Measurements from ENCODE around the gene PRKCE.
"Not testable (repeated sequence)": the region's sequence is repeated elsewhere in the genome, so short reads cannot be mapped to it uniquely, and the experiment has no call there.

Gene PRKCE

GRCh38 chr2:45700407-45701013 lies 49.0 kb downstream of the PRKCE start:
- no peak for DNase-seq

DNA sequence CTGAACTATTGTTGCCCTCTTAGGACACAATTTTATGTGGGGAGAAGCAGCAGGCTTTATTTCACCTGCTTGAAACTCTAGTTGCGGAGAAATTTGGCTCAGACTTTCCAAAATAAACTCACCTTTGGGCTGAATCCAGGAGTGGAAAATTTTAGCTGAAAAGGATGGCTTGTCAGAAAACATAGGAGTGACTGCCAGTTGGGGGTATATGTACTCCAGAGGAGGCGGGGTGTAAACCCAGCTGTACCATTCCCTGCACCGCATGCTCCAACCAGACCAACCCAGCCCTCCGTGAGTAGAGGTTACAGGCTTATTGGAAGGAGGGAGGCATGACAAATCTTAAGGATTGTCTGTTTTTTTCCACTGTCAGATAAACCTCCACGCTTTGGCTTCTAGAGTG lies 53.8 kb downstream of the PRKCE start:
- DNase-seq, result no peak

DNA sequence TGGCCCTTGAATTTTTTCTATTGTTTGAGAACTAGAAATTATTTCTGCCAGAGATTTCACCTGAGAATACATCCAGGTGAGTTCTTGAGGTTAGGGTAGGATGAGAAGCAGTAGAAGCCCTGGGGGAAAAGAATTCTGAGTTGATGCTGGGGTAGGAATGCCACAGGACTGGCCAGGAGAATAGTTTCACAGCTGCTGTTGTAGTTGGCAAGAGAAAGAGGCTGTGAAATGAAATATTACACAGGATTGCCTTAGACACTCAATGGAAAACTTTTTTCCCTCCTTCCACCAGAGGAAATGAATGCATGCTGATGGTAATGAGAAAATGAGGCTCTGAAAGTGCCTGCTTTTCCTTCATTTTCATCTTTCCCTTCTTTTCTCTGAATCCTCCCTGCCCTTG lies 54.6 kb downstream of the PRKCE start:
- no peak for DNase-seq

GRCh38 chr2:45707006-45707405 lies 55.5 kb downstream of the PRKCE start:
- no peak for DNase-seq

GRCh38 chr2:45707661-45708060 lies 56.2 kb downstream of the PRKCE start:
- DNase-seq, result no peak

GRCh38 chr2:45708501-45708900 lies 57.0 kb downstream of the PRKCE start:
- DNase-seq, result no peak

DNA sequence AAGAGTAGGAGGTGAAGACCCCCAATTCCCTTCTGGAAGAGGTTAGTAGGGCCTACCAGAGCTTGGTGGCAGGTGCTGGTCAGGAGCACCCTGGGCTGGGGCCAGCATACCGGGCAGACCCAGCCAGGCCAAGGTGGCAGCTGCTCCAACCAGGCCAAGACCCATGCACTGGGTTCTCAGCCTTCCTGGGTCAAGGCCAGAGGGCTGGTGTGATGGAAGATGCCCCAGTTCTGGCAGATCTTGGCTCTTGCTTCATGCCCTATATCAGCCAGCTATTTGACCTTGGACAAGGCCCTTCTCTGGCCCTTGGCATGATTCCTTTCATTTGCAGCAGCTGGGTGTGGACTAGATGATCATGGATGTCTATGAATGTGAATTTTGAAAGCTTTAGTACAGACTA lies 57.7 kb downstream of the PRKCE start:
- DNase-seq, result no peak

DNA sequence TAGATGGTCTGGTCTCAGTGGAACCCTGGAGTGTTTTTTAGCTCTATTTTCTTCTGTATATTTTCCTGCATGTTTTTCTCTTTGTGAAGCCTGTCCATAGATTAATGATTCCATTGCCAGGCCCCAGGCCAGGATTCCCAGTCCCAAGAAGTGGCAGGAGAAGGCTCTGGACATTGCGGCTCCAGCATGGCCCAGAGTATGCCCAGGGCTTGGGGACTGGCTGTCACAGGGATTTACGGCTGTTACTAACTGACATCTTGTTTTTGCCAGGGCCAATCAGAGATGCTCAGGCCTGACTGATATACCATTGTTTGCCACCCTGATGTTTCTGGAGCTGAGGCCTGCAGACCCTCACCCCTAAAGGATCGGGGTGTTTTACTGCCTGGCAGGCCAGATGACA lies 59.0 kb downstream of the PRKCE start:
- DNase-seq, result no peak

DNA sequence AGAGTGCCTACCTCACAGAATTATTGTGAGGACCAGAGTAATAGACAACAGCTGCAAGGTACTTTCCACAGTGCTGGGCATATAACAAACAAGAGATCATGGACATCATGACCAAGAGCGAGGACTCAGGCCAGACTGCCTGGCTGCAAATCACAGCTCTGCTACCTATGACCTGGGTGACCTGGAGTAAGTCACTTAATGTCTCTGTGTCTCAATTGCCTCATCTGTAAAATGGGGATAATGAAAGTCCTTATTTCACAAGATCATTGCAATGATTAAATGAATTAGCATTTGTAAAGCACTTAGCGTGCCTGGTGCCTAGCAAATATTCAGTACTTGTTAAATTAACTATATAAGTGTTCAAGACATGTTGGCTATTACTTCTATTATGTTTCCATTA lies 59.7 kb downstream of the PRKCE start:
- no peak for DNase-seq

DNA sequence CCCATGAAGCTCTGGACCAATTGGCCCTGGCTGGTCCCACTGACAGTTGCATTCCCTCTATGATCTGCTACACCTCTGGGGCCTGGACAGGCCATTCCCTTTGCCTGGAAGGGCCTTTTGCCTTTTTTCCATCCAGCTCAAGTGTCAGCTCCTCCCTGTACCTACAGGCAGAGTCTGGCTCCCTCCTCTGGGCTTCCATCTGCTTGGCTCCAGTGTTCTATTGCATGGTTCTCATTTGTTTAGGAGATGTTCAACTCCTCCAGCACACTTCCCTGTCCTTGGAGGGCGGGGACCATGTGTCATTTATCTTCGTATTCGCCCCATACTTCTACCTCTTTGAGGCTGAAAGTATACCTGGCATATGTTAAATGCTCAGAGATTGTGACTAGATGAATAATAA lies 61.1 kb downstream of the PRKCE start:
- DNase-seq, result no peak

DNA sequence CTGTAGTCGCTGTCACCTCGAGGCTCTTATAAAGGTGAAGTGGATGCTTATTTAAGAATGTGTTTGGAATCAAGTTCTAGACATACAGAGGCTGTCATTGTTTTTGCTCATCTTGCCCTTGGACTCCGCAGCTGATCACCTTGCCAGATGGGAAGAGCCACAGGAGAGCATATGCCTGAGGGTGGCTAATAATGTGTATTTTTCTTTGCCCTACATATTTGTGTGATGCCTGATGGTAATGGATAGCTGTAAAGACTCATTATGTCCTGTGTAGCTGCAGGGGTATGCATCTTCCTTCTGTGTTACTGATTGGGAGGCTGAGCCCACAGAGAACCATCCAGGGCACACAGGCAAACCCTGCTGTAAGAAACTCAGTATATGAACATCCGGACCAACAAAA lies 61.7 kb downstream of the PRKCE start:
- DNase-seq, result no peak

- DNase-seq, result no peak
Observed at GRCh38 chr2:45713591-45713990, 62.1 kb downstream of the PRKCE start.

- DNase-seq, result no peak
Observed at GRCh38 chr2:45714679-45715078, 63.2 kb downstream of the PRKCE start.

- DNase-seq, result no peak
Observed at GRCh38 chr2:45715601-45716379, 64.3 kb downstream of the PRKCE start.

GRCh38 chr2:45716432-45716831 lies 65.0 kb downstream of the PRKCE start:
- not testable (repeated sequence) for DNase-seq

- DNase-seq, result no peak
Observed at GRCh38 chr2:45716915-45717314, 65.4 kb downstream of the PRKCE start.

GRCh38 chr2:45720210-45720609 lies 68.7 kb downstream of the PRKCE start:
- DNase-seq, result no peak

DNA sequence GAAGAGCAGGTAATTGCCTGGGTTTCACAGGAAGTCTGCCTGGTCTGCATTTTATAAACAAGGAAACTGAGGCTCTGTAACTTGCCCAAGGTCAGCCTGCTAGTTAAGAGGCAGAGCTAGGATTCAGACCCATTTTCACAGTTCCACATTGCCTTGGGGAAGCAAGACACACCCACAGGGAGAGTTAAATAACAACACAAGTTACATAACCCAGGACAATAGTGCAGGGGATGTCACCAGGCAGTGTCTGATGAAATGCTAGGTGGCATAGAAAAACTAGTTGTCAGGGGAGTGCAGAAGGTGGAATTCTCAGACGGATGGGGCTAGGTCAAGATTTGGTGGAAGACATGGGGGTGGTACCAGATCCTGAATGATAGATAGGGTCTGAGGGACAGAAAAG lies 69.7 kb downstream of the PRKCE start:
- no peak for DNase-seq

- DNase-seq, result no peak
Observed at GRCh38 chr2:45722477-45722876, 71.0 kb downstream of the PRKCE start.

- no peak for DNase-seq
Observed at GRCh38 chr2:45723857-45724256, 72.4 kb downstream of the PRKCE start.

GRCh38 chr2:45724335-45724734 lies 72.9 kb downstream of the PRKCE start:
- DNase-seq, result no peak

DNA sequence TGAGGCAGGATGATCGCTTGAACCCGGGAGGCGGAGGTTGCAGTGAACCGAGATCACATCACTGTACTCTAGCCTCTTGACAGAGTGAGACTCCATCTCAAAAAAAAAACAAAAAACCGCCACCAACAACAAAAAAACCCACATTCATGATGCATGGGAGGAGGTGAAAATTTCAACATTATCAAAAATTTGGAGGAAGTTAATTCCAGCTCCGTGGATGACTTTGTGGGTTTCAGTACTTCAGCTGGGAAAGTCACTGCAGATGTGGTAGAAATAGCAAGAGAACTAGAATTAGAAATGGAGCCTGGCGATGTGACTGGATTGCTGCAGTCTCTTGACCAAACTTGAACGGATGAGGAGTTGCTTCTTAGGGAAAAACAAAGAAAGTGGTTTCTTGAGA lies 74.3 kb downstream of the PRKCE start:
- no peak for DNase-seq

- DNase-seq, result no peak
Observed at GRCh38 chr2:45726188-45726587, 74.7 kb downstream of the PRKCE start.

GRCh38 chr2:45728458-45728942 lies 77.0 kb downstream of the PRKCE start:
- no peak for DNase-seq

All from NCI-H2081 treated with DMSO at 0.1 percent for 48 hours (cell line).